ENCODE data around the gene FANCC. TPM values are rescaled to one million over a fixed set of nuclear protein-coding genes. Genes with fewer than 3 reads are reported as not detected.

The FANCC gene
- total and polyA plus RNA-seq, 2 experiments from 2014 or later = 13.1 to 15.6 TPM

DNA sequence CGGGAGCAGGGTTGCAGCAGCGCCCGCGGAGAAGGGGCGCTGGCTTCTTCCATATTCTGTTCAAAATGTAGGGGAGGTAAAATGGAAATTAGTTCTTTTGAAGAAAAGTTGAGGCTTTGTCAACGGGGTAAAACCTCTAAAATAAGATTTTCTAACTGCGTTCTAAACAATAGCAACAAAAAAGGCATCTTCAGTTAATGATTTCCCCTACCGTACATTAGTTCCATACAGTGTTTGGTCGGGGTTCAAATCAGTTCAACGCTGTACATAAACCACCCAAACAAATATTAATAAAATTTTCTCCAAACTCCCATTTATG, 343 bp upstream of the FANCC start:
- H2AFZ ChIP-seq = peak overlapping the region; percentile 81
- TF ChIP-seq, protein P1, sequence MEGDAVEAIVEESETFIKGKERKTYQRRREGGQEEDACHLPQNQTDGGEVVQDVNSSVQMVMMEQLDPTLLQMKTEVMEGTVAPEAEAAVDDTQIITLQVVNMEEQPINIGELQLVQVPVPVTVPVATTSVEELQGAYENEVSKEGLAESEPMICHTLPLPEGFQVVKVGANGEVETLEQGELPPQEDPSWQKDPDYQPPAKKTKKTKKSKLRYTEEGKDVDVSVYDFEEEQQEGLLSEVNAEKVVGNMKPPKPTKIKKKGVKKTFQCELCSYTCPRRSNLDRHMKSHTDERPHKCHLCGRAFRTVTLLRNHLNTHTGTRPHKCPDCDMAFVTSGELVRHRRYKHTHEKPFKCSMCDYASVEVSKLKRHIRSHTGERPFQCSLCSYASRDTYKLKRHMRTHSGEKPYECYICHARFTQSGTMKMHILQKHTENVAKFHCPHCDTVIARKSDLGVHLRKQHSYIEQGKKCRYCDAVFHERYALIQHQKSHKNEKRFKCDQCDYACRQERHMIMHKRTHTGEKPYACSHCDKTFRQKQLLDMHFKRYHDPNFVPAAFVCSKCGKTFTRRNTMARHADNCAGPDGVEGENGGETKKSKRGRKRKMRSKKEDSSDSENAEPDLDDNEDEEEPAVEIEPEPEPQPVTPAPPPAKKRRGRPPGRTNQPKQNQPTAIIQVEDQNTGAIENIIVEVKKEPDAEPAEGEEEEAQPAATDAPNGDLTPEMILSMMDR (IDR thresholded peaks at IDR 0.05; ENCODE audit: poor library complexity) = no peak
- 12% methylated on average over 10 of the region's 10 CpGs for WGBS (ENCODE audit: low lambda C conversion rate, missing lambda C conversion rate)
- H3K79me2 ChIP-seq = peaks cover 27% of the 10 kb centered on the region
- H3K27ac ChIP-seq = peak overlapping the region; percentile 98
- peak overlapping the region; percentile 82 for H3K4me2 ChIP-seq
- no peak for DNase-seq (ENCODE audit: low spot score)
- peaks cover 14% of the 10 kb centered on the region for H3K4me1 ChIP-seq (ENCODE audit: insufficient read depth)
- H3K9me3 ChIP-seq (ENCODE audit: low read depth) = no peaks in the 10 kb centered on the region
- peak overlapping the region; percentile 90 for H3K4me3 ChIP-seq
- no peaks in the 10 kb centered on the region for H3K36me3 ChIP-seq (replicated peaks; ENCODE audit: insufficient read depth, low read depth)
- no peaks in the 10 kb centered on the region for H3K9me2 ChIP-seq (replicated peaks; ENCODE audit: insufficient read depth)
- no peaks in the 10 kb centered on the region for H4K20me1 ChIP-seq (ENCODE audit: insufficient read depth, poor library complexity, severe bottlenecking)
- H3K27me3 ChIP-seq = no peaks in the 10 kb centered on the region

DNA sequence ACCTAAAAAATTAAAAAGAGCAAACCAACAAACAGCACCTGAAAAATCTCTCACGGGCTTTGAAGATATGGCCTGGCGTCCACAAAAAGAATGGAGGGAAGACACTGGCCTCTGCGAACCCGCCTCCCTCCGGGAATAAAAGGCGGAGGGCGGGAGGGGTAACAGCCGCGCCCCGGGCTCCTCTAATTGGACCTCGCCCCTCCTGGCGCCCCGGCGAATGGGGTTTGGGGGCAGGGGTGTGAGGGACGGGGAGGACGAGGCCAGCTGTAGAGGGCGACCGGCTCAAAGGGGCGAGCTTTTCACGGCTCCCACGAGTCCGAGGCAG, 753 bp downstream of the FANCC start:
- H4K20me1 ChIP-seq (ENCODE audit: insufficient read depth, poor library complexity, severe bottlenecking) = no peaks in the 10 kb centered on the region
- peak overlapping the region; percentile 81 for H2AFZ ChIP-seq
- peaks cover 38% of the 10 kb centered on the region for H3K79me2 ChIP-seq
- DNase-seq (ENCODE audit: low spot score) = peak; percentile 81
- no peak for TF ChIP-seq EZH2 (IDR thresholded peaks at IDR 0.05; ENCODE audit: borderline replicate concordance)
- TF ChIP-seq, protein P1 (IDR thresholded peaks at IDR 0.05; ENCODE audit: poor library complexity) = peak; percentile 18
- peak overlapping the region; percentile 90 for H3K4me3 ChIP-seq
- 0% methylated on average over 13 of the region's 22 CpGs for WGBS (ENCODE audit: low lambda C conversion rate, missing lambda C conversion rate)
- no peaks in the 10 kb centered on the region for H3K9me2 ChIP-seq (replicated peaks; ENCODE audit: insufficient read depth)
- H3K4me1 ChIP-seq (ENCODE audit: insufficient read depth) = peaks cover 14% of the 10 kb centered on the region
- no peaks in the 10 kb centered on the region for H3K9me3 ChIP-seq (ENCODE audit: low read depth)
- no peaks in the 10 kb centered on the region for H3K27me3 ChIP-seq
- H3K4me2 ChIP-seq = peak overlapping the region; percentile 82
- H3K36me3 ChIP-seq (replicated peaks; ENCODE audit: insufficient read depth, low read depth) = no peaks in the 10 kb centered on the region
- H3K27ac ChIP-seq = peak overlapping the region; percentile 98

DNA sequence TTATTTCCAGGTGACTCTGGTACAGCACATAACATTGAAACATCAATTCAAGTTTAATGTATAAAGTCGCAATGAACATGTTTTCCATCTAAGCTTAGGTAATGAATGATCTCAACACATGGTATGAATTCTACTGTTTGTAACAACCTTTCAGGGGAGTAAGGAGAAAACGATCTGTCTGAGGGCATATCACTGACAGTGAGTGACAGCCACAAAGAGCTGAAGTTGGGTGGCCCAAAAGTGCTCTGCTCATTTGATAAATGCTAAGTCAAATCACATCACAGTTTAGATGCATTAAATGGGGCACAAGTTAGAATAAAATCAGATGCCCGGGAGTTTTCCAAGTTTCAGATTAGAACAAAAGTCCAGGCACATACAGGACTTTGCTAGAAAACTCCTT, 1.2 kb downstream of the FANCC start:
- Histone ChIP-seq H3K9me2 (replicated peaks; ENCODE audit: insufficient read depth) (no peaks in the 10 kb centered on the region), H3K27ac (peak overlapping the region; percentile 98), H2AFZ (peak overlapping the region; percentile 81), H4K20me1 (ENCODE audit: insufficient read depth, poor library complexity, severe bottlenecking) (no peaks in the 10 kb centered on the region), H3K27me3 (no peaks in the 10 kb centered on the region), H3K79me2 (peaks cover 41% of the 10 kb centered on the region), H3K4me2 (peak overlapping the region; percentile 82), H3K9me3 (ENCODE audit: low read depth) (no peaks in the 10 kb centered on the region), H3K4me3 (peak overlapping the region; percentile 90), H3K36me3 (replicated peaks; ENCODE audit: insufficient read depth, low read depth) (no peaks in the 10 kb centered on the region), H3K4me1 (ENCODE audit: insufficient read depth) (peaks cover 14% of the 10 kb centered on the region)
- 24% methylated on average over 3 of the region's 3 CpGs for WGBS (ENCODE audit: low lambda C conversion rate, missing lambda C conversion rate)
- no peak for DNase-seq (ENCODE audit: low spot score)
- no peak for TF ChIP-seq EZH2 (IDR thresholded peaks at IDR 0.05; ENCODE audit: borderline replicate concordance)
- no peak for TF ChIP-seq EZH2phosphoT487 (IDR thresholded peaks at IDR 0.05; ENCODE audit: low read depth, severe bottlenecking, unreplicated experiment)
- TF ChIP-seq, protein P1 (IDR thresholded peaks at IDR 0.05; ENCODE audit: poor library complexity) = no peak

GRCh38 chr9:95315108-95315746, 2.3 kb downstream of the FANCC start:
- TF ChIP-seq EZH2phosphoT487 (IDR thresholded peaks at IDR 0.05; ENCODE audit: low read depth, severe bottlenecking, unreplicated experiment) (no peak), EZH2 (IDR thresholded peaks at IDR 0.05; ENCODE audit: borderline replicate concordance) (no peak)
- TF ChIP-seq, protein P1 (IDR thresholded peaks at IDR 0.05; ENCODE audit: poor library complexity) = no peak
- Histone ChIP-seq H3K27ac (no peak overlapping the region), H3K36me3 (replicated peaks; ENCODE audit: insufficient read depth, low read depth) (no peaks in the 10 kb centered on the region), H3K79me2 (peaks cover 52% of the 10 kb centered on the region), H3K27me3 (no peaks in the 10 kb centered on the region), H3K9me3 (ENCODE audit: low read depth) (no peaks in the 10 kb centered on the region), H3K4me2 (peak overlapping the region; percentile 82), H2AFZ (no peak overlapping the region), H3K4me3 (no peak overlapping the region), H3K4me1 (ENCODE audit: insufficient read depth) (peaks cover 14% of the 10 kb centered on the region), H4K20me1 (ENCODE audit: insufficient read depth, poor library complexity, severe bottlenecking) (no peaks in the 10 kb centered on the region), H3K9me2 (replicated peaks; ENCODE audit: insufficient read depth) (no peaks in the 10 kb centered on the region)
- no peak for DNase-seq (ENCODE audit: low spot score)
- WGBS (ENCODE audit: low lambda C conversion rate, missing lambda C conversion rate) = 89% methylated on average over 12 of the region's 12 CpGs
